ENCODE measurements around the gene GRIP2.

DNA sequence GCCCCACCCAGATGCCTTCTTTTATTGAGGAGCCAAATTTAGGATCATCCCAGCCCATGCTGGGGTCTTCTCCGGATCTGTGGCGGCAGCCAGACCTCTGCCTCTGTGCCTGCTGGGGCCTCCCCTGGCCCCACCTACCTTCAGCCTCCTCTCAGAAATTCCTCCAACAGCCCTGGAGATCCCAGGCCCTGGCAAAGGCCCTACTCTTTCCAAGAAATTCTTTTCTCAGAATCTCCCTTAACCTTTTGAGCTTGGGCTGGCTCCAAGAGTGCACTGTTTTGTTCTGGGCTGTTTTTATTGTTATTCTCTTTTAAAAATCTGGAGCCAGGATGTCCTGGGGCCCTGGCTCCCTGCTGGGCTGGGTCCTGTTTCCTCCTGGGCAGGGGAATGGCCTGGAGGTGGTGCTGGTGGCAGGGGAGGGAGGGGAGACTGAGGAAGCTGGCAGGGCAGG is 57.8 kb downstream of the GRIP2 start:
- TF ChIP-seq, protein P1, sequence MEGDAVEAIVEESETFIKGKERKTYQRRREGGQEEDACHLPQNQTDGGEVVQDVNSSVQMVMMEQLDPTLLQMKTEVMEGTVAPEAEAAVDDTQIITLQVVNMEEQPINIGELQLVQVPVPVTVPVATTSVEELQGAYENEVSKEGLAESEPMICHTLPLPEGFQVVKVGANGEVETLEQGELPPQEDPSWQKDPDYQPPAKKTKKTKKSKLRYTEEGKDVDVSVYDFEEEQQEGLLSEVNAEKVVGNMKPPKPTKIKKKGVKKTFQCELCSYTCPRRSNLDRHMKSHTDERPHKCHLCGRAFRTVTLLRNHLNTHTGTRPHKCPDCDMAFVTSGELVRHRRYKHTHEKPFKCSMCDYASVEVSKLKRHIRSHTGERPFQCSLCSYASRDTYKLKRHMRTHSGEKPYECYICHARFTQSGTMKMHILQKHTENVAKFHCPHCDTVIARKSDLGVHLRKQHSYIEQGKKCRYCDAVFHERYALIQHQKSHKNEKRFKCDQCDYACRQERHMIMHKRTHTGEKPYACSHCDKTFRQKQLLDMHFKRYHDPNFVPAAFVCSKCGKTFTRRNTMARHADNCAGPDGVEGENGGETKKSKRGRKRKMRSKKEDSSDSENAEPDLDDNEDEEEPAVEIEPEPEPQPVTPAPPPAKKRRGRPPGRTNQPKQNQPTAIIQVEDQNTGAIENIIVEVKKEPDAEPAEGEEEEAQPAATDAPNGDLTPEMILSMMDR (IDR thresholded peaks at IDR 0.05) = no peak
- TF ChIP-seq POLR2A (IDR thresholded peaks at IDR 0.05) = no peak
